22Rv1 (cell line): ENCODE data around the gene WDFY4.
"Not testable (repeated sequence)": the region's sequence is repeated elsewhere in the genome, so short reads cannot be mapped to it uniquely, and the experiment has no call there.

Experiments
- H3K27ac ChIP-seq: fragments of 450-650 bp; 2 replicates; pipeline ENCODE4 v1.5.1; 2017
- CTCF ChIP-seq: fragments of 450-650 bp; IDR thresholded peaks from 2 replicates; pipeline ENCODE4 v1.5.1; 2017; ENCODE audit warnings: mild to moderate bottlenecking
- ZFX ChIP-seq: fragments of 450-650 bp; IDR thresholded peaks from 2 replicates; pipeline ENCODE4 v1.6.1; 2017; ENCODE audit warnings: antibody characterized with exemption, borderline replicate concordance

Gene WDFY4

GRCh38 chr10:48639632-48640031, 45.0 kb upstream of the WDFY4 start:
- no peak overlapping the region for H3K27ac ChIP-seq
- TF ChIP-seq CTCF (no peak), ZFX (no peak)

- TF ChIP-seq CTCF (no peak), ZFX (no peak)
- no peak overlapping the region for H3K27ac ChIP-seq
These were observed 44.3 kb upstream of the WDFY4 start for GRCh38 chr10:48640326-48640725.

GRCh38 chr10:48641099-48641690, 43.5 kb upstream of the WDFY4 start:
- H3K27ac ChIP-seq, result not testable (repeated sequence)

GRCh38 chr10:48645600-48645999, 39.1 kb upstream of the WDFY4 start:
- TF ChIP-seq CTCF (no peak), ZFX (no peak)
- no peak overlapping the region for H3K27ac ChIP-seq

GRCh38 chr10:48647073-48647472, 37.6 kb upstream of the WDFY4 start:
- not testable (repeated sequence) for H3K27ac ChIP-seq

- TF ChIP-seq CTCF, result no peak
- no peak for TF ChIP-seq ZFX
- no peak overlapping the region for H3K27ac ChIP-seq
These were observed 36.3 kb upstream of the WDFY4 start for GRCh38 chr10:48648172-48648942.

DNA sequence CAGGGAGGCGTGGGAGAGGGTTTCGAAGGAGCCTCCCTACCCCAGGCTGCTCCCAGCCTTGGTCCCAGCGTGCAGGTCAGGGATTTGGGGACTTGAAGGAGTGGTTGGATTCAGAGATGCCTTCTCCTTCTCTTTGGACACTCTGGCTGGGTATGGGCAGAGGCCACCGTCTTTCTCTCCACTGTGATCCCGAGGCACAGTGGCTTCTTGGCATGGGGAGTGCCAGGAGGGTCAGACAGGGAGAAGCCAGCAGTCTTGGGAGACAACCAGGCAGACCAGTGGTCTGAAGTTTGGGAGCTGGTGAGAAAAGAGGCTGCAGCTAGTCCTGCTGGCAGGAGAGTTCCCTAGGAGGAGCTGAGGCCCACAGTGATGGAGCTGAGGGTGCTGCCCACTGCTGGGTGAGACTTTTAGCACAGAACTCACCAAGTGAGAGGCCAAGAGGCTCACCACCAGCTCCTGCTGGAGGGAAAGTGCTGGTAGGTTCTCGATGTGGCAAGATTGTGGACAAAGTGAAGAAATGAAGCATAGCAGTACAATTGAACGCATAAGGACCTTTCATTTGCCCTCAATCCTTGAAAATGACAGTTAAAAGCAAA, 35.2 kb upstream of the WDFY4 start:
- no peak overlapping the region for H3K27ac ChIP-seq
- TF ChIP-seq ZFX, result no peak
- TF ChIP-seq CTCF, result no peak

DNA sequence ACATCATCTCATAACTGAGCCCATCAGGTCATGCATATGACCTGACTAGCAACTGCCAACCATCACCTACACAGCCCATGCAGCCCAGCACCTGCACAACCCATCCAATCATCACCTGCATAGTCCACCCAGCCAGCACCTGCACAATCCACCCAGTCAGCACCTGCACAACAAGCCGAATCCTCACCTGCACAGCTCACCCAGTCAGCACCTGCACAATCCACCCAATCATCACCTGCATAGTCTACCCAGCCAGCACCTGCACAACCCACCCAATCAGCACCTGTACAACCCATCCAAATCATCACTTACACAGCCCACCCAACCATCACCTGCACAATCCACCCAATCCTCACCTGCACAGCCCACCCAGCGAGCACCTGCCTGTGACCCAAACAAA, 33.4 kb upstream of the WDFY4 start:
- H3K27ac ChIP-seq, result no peak overlapping the region
- TF ChIP-seq CTCF (no peak), ZFX (no peak)
